ENCODE data around the gene NEU1. TPM values are rescaled to one million over a fixed set of nuclear protein-coding genes. Genes with fewer than 3 reads are reported as not detected.
A peak's percentile ranks its signal among the peaks of the same experiment; 100 is the strongest.
"Not testable (repeated sequence)": the region's sequence is repeated elsewhere in the genome, so short reads cannot be mapped to it uniquely, and the experiment has no call there.

NEU1 gene
- polyA plus RNA-seq, 3 donors, result 78.1 to 85.5 (median 82.5) TPM

DNA sequence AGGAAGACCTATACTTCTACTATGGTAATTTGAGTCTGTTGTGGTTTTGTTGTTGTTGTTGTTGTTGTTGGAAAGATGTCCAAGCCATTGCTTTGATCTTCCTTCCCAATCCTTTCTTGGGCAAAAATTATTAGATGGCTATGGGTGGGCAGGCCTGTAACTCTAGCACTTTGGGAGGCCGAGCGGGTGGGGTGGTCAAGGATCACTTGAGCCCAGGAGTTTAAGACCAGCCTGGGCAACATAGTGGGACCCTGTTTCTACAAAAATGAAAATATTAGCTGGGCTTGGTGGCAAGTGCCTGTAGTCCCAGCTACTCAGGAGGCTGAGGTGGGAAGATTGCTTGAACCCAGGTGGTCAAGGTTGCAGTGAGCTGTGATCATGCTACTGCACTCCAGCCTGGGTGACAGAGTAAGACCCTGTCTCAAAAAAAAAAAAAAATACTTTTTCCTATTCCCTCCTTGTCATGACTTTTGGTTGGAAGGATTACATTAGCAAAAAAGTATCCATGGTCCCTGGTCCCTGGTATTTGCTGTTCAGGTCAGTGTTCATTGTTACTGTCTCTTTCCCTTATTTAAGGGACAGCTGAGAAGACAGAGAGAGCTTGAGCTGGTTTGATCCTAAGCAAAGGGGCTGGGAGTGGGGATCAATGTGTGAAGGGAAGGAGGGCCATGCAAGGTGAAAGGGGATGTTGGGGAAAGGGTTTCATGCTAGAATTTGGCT, 11.7 kb downstream of the NEU1 start:
- DNase-seq, result no peak

DNA sequence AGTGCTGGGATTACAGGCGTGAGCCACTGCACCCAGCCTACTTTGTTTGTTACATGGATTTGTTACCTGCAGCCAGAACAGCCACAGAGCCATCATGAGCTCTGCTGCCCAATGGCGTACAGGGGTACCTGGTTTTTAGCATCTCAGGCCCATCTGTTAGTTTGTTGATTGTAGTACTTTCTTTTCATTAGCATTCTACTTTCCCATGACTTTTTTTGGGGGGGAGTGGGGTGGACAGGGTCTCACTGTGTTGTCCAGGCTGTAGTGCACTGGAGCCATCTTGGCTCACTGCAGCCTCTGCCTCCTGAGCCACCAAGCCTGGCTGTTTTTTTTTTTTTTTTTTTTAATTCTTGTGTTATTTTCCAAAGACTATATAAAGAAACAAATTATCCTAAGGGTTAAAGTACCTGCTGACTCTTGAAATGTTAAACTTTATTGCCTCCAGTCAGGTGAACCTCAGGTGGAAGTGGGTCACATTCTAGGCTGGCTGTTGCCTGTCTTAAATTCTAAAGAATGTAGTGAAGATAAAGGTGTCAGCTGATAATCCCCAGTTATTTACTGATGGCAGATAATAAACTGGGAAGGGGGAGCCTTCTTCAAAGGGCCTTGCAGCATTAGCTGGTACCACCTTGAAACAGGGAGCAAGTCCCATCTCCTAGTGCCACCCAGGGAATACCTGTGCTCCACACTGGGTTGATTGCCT, 15.2 kb downstream of the NEU1 start:
- DNase-seq, result no peak

- no peak for DNase-seq
These were observed 18.1 kb downstream of the NEU1 start for GRCh38 chr6:31844507-31844906.

DNA sequence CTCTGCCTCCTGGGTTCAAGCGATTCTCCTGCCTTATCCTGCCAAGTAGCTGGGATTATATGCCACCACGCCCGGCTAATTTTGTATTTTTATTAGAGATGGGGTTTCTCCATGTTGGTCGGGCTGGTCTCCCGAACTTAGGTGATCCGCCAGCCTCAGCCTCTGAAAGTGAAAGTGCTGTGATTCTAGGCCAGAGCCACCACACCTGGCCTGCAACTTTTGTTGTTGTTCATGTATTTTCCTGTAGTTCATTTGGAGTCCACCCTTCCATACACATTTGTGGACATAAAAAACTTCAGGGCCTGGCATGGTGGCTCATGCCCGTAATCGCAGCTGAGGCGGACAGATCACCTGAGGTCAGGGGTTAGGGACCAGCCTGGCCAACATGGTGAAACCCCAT, 20.6 kb downstream of the NEU1 start:
- DNase-seq, result no peak

DNA sequence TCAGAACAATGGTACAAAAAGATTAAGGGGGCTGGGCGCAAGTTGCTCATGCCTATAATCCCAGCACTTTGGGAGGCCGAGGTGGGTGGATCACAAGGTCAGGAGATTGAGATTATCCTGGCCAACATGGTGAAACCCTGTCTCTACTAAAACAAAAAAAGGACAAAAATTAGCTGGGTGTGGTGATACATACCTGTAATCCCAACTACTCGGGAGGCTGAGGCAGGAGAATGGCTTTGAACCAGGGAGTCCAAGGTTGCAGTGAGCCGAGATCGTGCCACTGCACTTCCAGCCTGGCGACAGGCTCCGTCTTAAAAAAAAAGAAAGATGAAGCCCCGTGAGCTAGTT, 22.9 kb downstream of the NEU1 start:
- DNase-seq, result not testable (repeated sequence)

DNA sequence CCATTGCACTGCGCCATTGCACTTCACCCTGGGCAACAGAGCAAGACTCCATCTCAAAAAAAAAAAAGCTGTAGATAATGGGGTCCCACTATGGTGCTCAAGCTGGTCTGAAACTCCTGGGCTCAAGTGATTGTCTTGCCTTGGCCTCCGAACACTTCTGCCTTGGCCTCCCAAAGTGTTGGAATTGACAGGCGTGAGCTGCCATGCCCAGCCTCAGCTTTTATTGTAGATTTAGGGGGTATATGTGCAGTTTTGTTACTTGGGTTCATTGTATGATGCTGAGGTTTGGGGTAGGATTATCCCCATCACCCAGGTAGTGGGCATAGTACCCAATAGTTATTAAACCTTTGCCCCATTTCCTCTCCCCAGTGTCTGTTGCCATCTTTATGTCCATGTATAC, 23.7 kb downstream of the NEU1 start:
- DNase-seq, result no peak

DNA sequence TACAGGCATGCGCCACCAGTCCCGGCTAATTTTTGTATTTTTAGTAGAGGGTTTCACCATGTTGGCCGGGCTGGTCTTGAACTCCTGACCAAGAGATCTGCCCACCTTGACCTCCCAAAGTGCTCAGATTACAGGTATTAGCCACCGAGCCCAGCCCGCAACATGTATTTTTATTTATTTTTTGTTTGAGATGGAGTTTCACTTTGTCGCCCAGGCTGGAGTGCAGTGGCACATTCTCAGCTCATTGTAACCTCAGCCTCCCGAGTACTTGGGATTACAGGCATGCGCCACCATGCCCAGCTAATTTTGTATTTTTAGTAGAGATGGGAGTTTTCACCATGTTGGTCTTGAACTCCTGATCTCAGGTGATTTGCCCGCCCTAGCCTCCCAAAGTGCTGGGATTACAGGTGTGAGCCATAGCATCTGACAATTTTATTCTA, 24.5 kb downstream of the NEU1 start:
- not testable (repeated sequence) for DNase-seq

DNA sequence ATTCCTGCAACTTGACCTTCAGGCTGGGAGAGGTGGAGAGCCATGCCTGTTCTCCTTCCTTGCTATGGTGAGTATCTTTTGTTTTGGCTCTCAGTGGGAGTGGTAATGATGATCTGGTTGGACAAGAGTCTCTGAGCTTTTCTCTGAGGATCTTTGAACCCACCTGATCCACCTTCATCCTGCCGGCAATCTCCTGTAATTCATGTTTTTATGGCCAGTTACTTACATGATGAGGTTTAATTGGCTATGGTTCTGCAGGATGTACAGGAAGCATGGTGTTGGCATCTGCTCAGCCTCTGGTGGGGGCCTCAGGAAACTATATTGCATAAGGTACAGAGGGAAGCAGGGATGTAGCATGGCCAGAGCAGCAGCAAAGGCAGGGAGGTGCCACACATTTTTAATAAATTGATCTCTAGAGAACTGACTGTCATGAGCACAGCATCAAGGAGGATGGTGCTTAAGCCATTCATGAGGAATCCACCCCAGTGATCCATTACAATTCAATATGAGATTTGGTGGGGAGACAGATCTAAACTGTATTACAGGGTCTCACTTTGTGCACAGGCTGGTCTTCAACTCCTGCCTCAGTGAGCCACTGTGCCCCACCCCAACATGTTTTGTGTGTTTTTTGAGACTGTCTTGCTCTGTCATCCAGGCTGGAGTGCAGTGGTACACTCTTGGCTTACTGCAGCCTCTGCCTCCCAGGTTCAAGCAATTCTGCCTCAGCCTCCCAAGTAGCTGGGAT, 25.1 kb downstream of the NEU1 start:
- DNase-seq, result no peak

DNA sequence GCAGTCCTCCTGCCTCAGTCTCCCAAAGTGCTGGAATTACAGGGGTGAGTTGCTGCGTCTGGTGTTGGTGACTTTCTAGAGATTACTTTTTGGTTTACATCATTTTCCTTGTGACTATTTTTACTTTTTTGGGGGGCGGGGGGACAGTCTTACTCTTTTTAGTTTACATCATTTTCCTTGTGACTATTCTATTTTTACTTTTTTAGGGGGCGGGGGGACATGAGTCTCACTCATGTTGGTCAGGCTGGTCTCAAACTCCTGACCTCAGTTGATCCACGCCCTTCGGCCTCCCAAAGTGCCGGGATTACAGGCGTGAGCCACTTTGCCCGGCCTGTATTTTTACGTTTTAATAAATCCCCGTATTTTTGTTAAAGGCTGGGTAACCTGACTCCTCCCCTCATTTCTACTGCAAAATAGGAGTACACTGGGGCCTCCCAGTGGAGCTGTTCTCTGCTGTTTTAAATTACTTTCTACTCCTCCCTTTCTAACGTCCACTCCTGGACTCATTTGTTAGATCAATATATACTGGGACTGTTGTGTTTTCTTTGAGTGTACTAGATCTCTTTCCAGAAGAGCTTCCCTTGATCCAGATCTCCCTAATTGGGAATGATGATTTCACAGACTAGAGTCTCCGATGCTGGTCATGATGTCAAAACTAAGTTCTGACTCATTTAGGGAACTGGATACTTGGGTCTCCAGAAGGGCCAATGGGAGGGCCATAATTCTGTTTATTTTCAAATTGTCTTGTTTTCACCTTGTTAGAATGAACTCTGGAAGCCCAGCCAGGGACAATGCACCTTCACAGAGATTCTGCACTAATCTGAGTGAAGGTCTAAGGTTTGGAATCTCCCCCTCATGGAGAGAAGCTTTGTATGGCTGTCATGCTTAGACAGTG, 25.9 kb downstream of the NEU1 start:
- no peak for DNase-seq

- DNase-seq, result no peak
These were observed 26.6 kb downstream of the NEU1 start for GRCh38 chr6:31836047-31836473.

DNA sequence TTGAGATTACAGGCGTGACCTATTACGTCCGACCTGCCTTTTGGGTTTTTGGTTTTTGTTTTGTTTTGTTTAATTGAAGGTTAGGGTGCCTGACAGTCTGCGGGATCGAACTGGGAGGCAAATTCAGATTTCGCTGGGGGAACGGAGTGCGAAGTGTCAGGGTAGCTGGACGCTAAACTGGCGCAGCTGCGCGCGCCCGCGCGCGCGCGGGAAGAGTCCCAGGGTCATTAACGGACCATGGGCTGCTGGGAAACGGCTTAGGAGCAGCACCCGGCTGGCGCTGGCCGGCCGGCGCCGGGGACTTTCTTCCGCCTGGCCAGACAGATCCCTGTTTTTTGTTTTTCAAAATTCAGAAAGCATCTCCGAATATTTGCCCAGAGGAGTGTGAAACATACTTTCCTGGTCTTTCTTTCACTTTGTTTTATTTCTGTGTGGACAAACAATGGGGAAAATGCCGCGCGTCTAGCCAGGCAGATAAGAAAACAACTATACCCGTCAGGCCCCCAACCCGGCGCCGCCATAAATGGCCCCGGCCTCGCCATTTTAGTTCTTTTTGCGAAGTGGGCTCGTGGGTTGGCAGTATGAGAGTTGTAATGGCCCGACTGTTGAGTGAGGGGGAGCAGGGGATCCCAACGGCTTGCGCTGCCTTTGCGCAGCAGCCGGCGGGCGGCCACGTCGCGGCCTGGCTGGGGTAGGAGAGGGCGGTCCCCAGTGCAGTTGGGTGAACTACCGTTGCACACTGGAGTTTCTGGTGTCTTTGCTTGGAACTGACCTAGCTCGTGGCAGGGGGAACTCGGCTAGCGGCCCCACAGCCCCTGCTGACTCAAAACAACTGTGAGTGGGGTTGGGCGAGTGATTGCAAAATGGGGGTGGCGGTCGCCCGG, 28.0 kb downstream of the NEU1 start:
- DNase-seq, result peak; percentile 93

- DNase-seq, result no peak
These were observed 31.0 kb downstream of the NEU1 start for GRCh38 chr6:31831350-31832215.

DNA sequence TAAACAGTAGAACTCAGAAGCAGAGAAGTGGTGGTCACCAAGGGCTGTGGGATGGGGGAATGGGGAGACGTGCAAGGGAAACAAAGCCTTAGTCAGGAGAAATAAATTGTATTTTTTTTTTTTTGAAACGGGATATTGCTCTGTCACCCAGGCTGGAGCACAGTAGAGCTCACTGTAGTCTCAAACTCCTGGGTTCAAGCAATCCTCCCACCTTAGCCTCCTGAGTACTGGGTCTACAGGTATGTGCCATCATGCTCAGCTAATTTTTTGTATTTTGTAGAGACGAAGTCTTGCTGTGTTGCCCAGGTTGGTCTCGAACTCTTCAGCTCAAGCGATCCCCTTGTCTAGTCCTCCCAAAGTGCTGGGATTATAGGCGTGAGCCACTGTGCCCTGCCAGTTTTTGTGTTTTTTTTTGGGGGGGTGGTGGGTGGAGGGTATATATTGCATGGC, 31.7 kb downstream of the NEU1 start:
- no peak for DNase-seq

DNA sequence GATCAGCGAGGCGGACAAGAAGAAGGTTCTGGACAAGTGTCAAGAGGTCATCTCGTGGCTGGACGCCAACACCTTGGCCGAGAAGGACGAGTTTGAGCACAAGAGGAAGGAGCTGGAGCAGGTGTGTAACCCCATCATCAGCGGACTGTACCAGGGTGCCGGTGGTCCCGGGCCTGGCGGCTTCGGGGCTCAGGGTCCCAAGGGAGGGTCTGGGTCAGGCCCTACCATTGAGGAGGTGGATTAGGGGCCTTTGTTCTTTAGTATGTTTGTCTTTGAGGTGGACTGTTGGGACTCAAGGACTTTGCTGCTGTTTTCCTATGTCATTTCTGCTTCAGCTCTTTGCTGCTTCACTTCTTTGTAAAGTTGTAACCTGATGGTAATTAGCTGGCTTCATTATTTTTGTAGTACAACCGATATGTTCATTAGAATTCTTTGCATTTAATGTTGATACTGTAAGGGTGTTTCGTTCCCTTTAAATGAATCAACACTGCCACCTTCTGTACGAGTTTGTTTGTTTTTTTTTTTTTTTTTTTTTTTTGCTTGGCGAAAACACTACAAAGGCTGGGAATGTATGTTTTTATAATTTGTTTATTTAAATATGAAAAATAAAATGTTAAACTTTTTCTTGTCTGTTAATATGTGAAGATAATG, 32.9 kb downstream of the NEU1 start:
- DNase-seq, result peak; percentile 60

- peak; percentile 100 for DNase-seq
These were observed 35.1 kb downstream of the NEU1 start, which contains the start of gene HSPA1B for GRCh38 chr6:31827286-31828079. TSS of gene HSPA1B (plus strand) at chr6:31827738. CDS start at chr6:31827951, 213 bp downstream.

DNA sequence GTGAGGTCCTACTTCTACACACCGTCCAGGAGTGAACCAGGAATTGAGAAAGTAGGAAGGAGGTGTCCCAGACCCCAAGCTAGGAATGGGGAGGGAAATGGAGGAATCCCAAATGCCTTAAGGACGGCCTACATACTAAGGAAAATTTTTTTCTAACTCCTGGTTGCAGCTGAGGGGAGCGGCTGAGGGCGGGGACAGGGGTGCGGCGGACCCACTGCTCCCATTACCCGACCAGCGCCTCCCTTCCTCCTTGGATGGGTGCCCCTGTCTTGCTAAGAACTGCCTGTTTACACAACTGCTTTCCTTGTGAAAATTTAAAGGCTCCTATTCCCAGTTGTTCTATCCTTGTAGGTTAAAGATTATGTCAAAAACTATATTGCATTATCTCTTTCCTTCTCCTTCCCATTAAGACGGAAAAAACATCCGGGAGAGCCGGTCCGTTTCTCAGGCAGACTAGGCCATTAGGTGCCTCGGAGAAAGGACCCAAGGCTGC, 35.8 kb downstream of the NEU1 start:
- no peak for DNase-seq

GRCh38 chr6:31825553-31825952, 37.1 kb downstream of the NEU1 start:
- no peak for DNase-seq
